ENCODE measurements around the gene SKI.

GRCh38 chr1:2203671-2204414 lies 24.3 kb upstream of the SKI start:
- TF ChIP-seq POLR2AphosphoS5 (IDR thresholded peaks at IDR 0.05; ENCODE audit: borderline replicate concordance, low read depth, low read length), result no peak
- TF ChIP-seq EZH2 (IDR thresholded peaks at IDR 0.05), result no peak

Measured in SK-N-MC (cell line).